ENCODE data around the gene SCAPER. TPM values are rescaled to one million over a fixed set of nuclear protein-coding genes. Genes with fewer than 3 reads are reported as not detected.

Gene SCAPER
- total and polyA plus RNA-seq, 4 donors, result 3.3 to 18.0 (median 9.9) TPM

GRCh38 chr15:76480267-76480666, 424.9 kb downstream of the SCAPER start:
- Histone ChIP-seq H3K4me1 (ENCODE audit: control insufficient read depth in 4 of 4, insufficient read depth in 4 of 4, low read length in 3 of 4) (no peaks in the 10 kb centered on the region), H3K27me3 (ENCODE audit: control insufficient read depth in 4 of 4, insufficient read depth in 4 of 4, low read length in 3 of 4) (no peaks in the 10 kb centered on the region), H3K4me3 (ENCODE audit: low read depth in 1 of 3, low read length in 3 of 3) (no peak overlapping the region), H3K9ac (ENCODE audit: low read depth in 1 of 2, low read length in 2 of 2) (no peak overlapping the region), H3K36me3 (ENCODE audit: control insufficient read depth in 4 of 4, insufficient read depth in 3 of 4, low read depth in 1 of 4, low read length in 3 of 4) (no peaks in the 10 kb centered on the region), H3K27ac (ENCODE audit: low read depth in 1 of 2, low read length in 2 of 2) (no peak overlapping the region), H3K9me3 (ENCODE audit: control insufficient read depth in 4 of 4, low read length in 3 of 4) (no peaks in the 10 kb centered on the region)
- no peak for TF ChIP-seq HNF4G (IDR thresholded peaks at IDR 0.05)
- no peak for TF ChIP-seq RAD21 (IDR thresholded peaks at IDR 0.05)
- TF ChIP-seq SP1 (IDR thresholded peaks at IDR 0.05), result no peak
- TF ChIP-seq EGR1 (IDR thresholded peaks at IDR 0.05; ENCODE audit: low read depth in 2 of 2), result no peak
- no peak for TF ChIP-seq TAF1 (conservative IDR thresholded peaks at IDR 0.05)
- TF ChIP-seq ZBTB33 (IDR thresholded peaks at IDR 0.05), result no peak
- no peak for TF ChIP-seq HNF4A (conservative IDR thresholded peaks at IDR 0.05)
- TF ChIP-seq FOXA1 (IDR thresholded peaks at IDR 0.05), result no peak
- TF ChIP-seq GABPA (IDR thresholded peaks at IDR 0.05 in 1 of 2, conservative IDR thresholded peaks at IDR 0.05 in 1 of 2), result no peak
- no peak for DNase-seq (ENCODE audit: low spot score)
- 100% methylated on average over 3 of the region's 3 CpGs for WGBS

GRCh38 chr15:76470691-76471090, 434.4 kb downstream of the SCAPER start:
- no peak for TF ChIP-seq FOXA2 (IDR thresholded peaks at IDR 0.05)
- TF ChIP-seq YY1 (IDR thresholded peaks at IDR 0.05), result no peak
- no peak for TF ChIP-seq ATF3 (IDR thresholded peaks at IDR 0.05)
- TF ChIP-seq REST (IDR thresholded peaks at IDR 0.05), result no peak
- no peak for TF ChIP-seq HNF4G (IDR thresholded peaks at IDR 0.05)
- TF ChIP-seq EGR1 (IDR thresholded peaks at IDR 0.05; ENCODE audit: low read depth in 2 of 2), result no peak
- TF ChIP-seq JUND (IDR thresholded peaks at IDR 0.05), result no peak
- TF ChIP-seq ZBTB33 (IDR thresholded peaks at IDR 0.05), result no peak
- TF ChIP-seq FOXA1 (IDR thresholded peaks at IDR 0.05), result no peak
- H3K9me3 ChIP-seq (ENCODE audit: control insufficient read depth in 4 of 4, low read length in 3 of 4), result no peaks in the 10 kb centered on the region
- H3K4me3 ChIP-seq (ENCODE audit: low read depth in 1 of 3, low read length in 3 of 3), result no peak overlapping the region
- no peak for DNase-seq (ENCODE audit: low spot score)
- no peak overlapping the region for H3K9ac ChIP-seq (ENCODE audit: low read depth in 1 of 2, low read length in 2 of 2)
- H3K27ac ChIP-seq (ENCODE audit: low read depth in 1 of 2, low read length in 2 of 2), result no peak overlapping the region
- peaks cover 0 to 9% (median 6%) of the 10 kb centered on the region in 4 donors for H3K36me3 ChIP-seq (ENCODE audit: control insufficient read depth in 4 of 4, insufficient read depth in 3 of 4, low read depth in 1 of 4, low read length in 3 of 4)
- no peaks in the 10 kb centered on the region for H3K27me3 ChIP-seq (ENCODE audit: control insufficient read depth in 4 of 4, insufficient read depth in 4 of 4, low read length in 3 of 4)
- H3K4me1 ChIP-seq (ENCODE audit: control insufficient read depth in 4 of 4, insufficient read depth in 4 of 4, low read length in 3 of 4), result no peaks in the 10 kb centered on the region
